ENCODE measurements around the gene PSMA5. TPM values are rescaled to one million over a fixed set of nuclear protein-coding genes. Genes with fewer than 3 reads are reported as not detected.

PSMA5 gene
- total and polyA plus RNA-seq, 10 donors, result 29.9 to 87.0 (median 61.7) TPM

DNA sequence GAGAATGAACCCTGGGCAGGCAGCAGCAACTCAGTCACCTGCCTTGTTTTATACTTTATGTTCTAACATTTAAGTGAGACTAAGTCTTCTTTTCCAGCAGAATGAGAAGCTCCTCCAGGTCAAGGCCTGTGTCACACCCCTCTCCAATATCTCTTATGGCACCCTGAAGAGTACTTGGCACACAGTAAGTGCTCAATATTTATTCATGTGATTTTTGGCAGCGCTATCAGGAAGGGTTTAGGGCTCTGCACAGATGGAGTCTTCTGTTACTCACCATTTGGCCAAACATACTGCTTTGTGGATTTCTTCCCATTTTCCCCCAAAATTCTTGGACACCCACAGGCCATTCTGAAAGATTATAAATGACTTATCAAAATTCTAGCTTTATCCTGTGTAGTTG is 75.6 kb downstream of the PSMA5 start:
- TF ChIP-seq, protein P1, sequence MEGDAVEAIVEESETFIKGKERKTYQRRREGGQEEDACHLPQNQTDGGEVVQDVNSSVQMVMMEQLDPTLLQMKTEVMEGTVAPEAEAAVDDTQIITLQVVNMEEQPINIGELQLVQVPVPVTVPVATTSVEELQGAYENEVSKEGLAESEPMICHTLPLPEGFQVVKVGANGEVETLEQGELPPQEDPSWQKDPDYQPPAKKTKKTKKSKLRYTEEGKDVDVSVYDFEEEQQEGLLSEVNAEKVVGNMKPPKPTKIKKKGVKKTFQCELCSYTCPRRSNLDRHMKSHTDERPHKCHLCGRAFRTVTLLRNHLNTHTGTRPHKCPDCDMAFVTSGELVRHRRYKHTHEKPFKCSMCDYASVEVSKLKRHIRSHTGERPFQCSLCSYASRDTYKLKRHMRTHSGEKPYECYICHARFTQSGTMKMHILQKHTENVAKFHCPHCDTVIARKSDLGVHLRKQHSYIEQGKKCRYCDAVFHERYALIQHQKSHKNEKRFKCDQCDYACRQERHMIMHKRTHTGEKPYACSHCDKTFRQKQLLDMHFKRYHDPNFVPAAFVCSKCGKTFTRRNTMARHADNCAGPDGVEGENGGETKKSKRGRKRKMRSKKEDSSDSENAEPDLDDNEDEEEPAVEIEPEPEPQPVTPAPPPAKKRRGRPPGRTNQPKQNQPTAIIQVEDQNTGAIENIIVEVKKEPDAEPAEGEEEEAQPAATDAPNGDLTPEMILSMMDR (IDR thresholded peaks at IDR 0.05 in 8 of 11, conservative IDR thresholded peaks at IDR 0.05 in 3 of 11), result no peak
- no peak for TF ChIP-seq POLR2AphosphoS5 (IDR thresholded peaks at IDR 0.05)
- no peak for TF ChIP-seq POLR2A (IDR thresholded peaks at IDR 0.05)
- Histone ChIP-seq H3K9me3 (no peaks in the 10 kb centered on the region), H3K27ac (no peak overlapping the region), H3K36me3 (peaks cover 0 to 94% (median 0%) of the 10 kb centered on the region in 6 donors), H3K27me3 (replicated peaks in 1 of 7) (no peaks in the 10 kb centered on the region), H3K4me3 (no peak overlapping the region), H3K4me1 (peaks cover 0 to 8% (median 0%) of the 10 kb centered on the region in 6 donors)
- no peak for DNase-seq
- 95 to 100% (median 98%) methylated on average over 1 of the region's 1 CpG for WGBS, 5 donors
- intact Hi-C loops (cut with DNase I; ENCODE audit: low total_unique reads), result no loop called here

GRCh38 chr1:109350182-109350581 is 76.1 kb downstream of the PSMA5 start:
- Histone ChIP-seq H3K4me3 (no peak overlapping the region), H3K4me1 (peaks cover 0 to 8% (median 0%) of the 10 kb centered on the region in 6 donors), H3K9me3 (no peaks in the 10 kb centered on the region), H3K36me3 (peaks cover 0 to 99% (median 0%) of the 10 kb centered on the region in 6 donors), H3K27me3 (replicated peaks in 1 of 7) (no peaks in the 10 kb centered on the region), H3K27ac (no peak overlapping the region)
- 87 to 94% (median 92%) methylated on average over 4 of the region's 4 CpGs for WGBS, 5 donors
- no peak for DNase-seq
- intact Hi-C loops (cut with DNase I; ENCODE audit: low total_unique reads), result no loop called here
- TF ChIP-seq POLR2A (IDR thresholded peaks at IDR 0.05), result no peak
- TF ChIP-seq, protein P1 (IDR thresholded peaks at IDR 0.05 in 8 of 11, conservative IDR thresholded peaks at IDR 0.05 in 3 of 11), result no peak
- TF ChIP-seq POLR2AphosphoS5 (IDR thresholded peaks at IDR 0.05), result no peak

Other genes starting within 250 kb of the PSMA5 start
- 100 to 1,000 TPM in 3 of 7 donors, 10 to 100 TPM in 4; 98.5 to 138 (median 99.4) TPM for gene SARS1, start 212.5 kb downstream of the PSMA5 start, total RNA-seq
- gene SARS1, start 212.5 kb downstream of the PSMA5 start, polyA plus RNA-seq, result 10 to 100 TPM; 47.2 to 63.2 (median 50.1) TPM
- 1 to 10 TPM in 5 of 7 donors, under 1 TPM in 2; 0.79 to 2.9 (median 1.4) TPM for gene CELSR2, start 176.9 kb downstream of the PSMA5 start, total RNA-seq
- gene CELSR2, start 176.9 kb downstream of the PSMA5 start, polyA plus RNA-seq, result under 1 TPM; 0.20 to 0.54 (median 0.46) TPM
- gene PSRC1, start 143.3 kb downstream of the PSMA5 start, total RNA-seq, result 1 to 10 TPM; 2.0 to 9.3 (median 3.1) TPM
- gene PSRC1, start 143.3 kb downstream of the PSMA5 start, polyA plus RNA-seq, result 1 to 10 TPM; 3.5 to 3.9 (median 3.5) TPM
- gene MYBPHL, start 119.4 kb downstream of the PSMA5 start, total RNA-seq, result not detected
- not detected for gene MYBPHL, start 119.4 kb downstream of the PSMA5 start, polyA plus RNA-seq
- 10 to 100 TPM; 33.5 to 63.9 (median 43.6) TPM for gene SORT1, start 28.5 kb downstream of the PSMA5 start, total RNA-seq
- gene SORT1, start 28.5 kb downstream of the PSMA5 start, polyA plus RNA-seq, result 1 to 10 TPM; 2.0 to 6.0 (median 3.5) TPM
- 1 to 10 TPM in 5 of 7 donors, under 1 TPM in 2; 0.46 to 2.5 (median 1.3) TPM for gene SYPL2, start 40.1 kb upstream of the PSMA5 start, total RNA-seq
- under 1 TPM; 0.26 to 0.51 (median 0.41) TPM for gene SYPL2, start 40.1 kb upstream of the PSMA5 start, polyA plus RNA-seq
- gene ATXN7L2, start 57.5 kb upstream of the PSMA5 start, total RNA-seq, result 10 to 100 TPM in 2 of 7 donors, 1 to 10 TPM in 5; 7.9 to 11.9 (median 8.7) TPM
- 10 to 100 TPM in 2 of 3 donors, 1 to 10 TPM in 1; 7.1 to 16.8 (median 12.2) TPM for gene ATXN7L2, start 57.5 kb upstream of the PSMA5 start, polyA plus RNA-seq
- 10 to 100 TPM in 6 of 7 donors, 1 to 10 TPM in 1; 8.6 to 17.6 (median 13.7) TPM for gene CYB561D1, start 67.6 kb upstream of the PSMA5 start, total RNA-seq
- gene CYB561D1, start 67.6 kb upstream of the PSMA5 start, polyA plus RNA-seq, result 1 to 10 TPM; 4.5 to 8.0 (median 6.0) TPM
- gene AMIGO1, start 83.3 kb upstream of the PSMA5 start, total RNA-seq, result 1 to 10 TPM; 3.7 to 8.5 (median 6.0) TPM
- gene AMIGO1, start 83.3 kb upstream of the PSMA5 start, polyA plus RNA-seq, result under 1 TPM; 0.57 to 0.99 (median 0.67) TPM
- gene GPR61, start 113.4 kb upstream of the PSMA5 start, total RNA-seq, result not detected
- gene GPR61, start 113.4 kb upstream of the PSMA5 start, polyA plus RNA-seq, result not detected
- 10 to 100 TPM in 4 of 7 donors, 1 to 10 TPM in 3; 7.4 to 11.4 (median 10.4) TPM for gene GNAI3, start 122.2 kb upstream of the PSMA5 start, total RNA-seq
- 1 to 10 TPM; 1.8 to 3.3 (median 2.7) TPM for gene GNAI3, start 122.2 kb upstream of the PSMA5 start, polyA plus RNA-seq
- gene GNAT2, start 193.2 kb upstream of the PSMA5 start, total RNA-seq, result under 1 TPM in 2 of 7 donors, not detected in 5; 0.59 to 0.92 TPM
- under 1 TPM in 1 of 3 donors, not detected in 2; 0.08 TPM for gene GNAT2, start 193.2 kb upstream of the PSMA5 start, polyA plus RNA-seq
- 100 to 1,000 TPM; 112 to 193 (median 170) TPM for gene AMPD2, start 193.4 kb upstream of the PSMA5 start, total RNA-seq
- gene AMPD2, start 193.4 kb upstream of the PSMA5 start, polyA plus RNA-seq, result 10 to 100 TPM; 25.2 to 66.1 (median 60.3) TPM
- gene GSTM4, start 229.7 kb upstream of the PSMA5 start, total RNA-seq, result 10 to 100 TPM; 23.4 to 53.8 (median 33.8) TPM
- 10 to 100 TPM; 14.8 to 37.8 (median 16.5) TPM for gene GSTM4, start 229.7 kb upstream of the PSMA5 start, polyA plus RNA-seq
- 100 to 1,000 TPM in 1 of 7 donors, 10 to 100 TPM in 6; 34.8 to 100 (median 52.2) TPM for gene GSTM2, start 241.6 kb upstream of the PSMA5 start, total RNA-seq
- gene GSTM2, start 241.6 kb upstream of the PSMA5 start, polyA plus RNA-seq, result 10 to 100 TPM; 26.2 to 80.9 (median 67.9) TPM